RWPE2 (cell line): ENCODE data around the gene POTEC.
"Not testable (repeated sequence)": the region's sequence is repeated elsewhere in the genome, so short reads cannot be mapped to it uniquely, and the experiment has no call there.

Experiments
- ATAC-seq: fragments of 200-7000 bp; cut with Tn5 transposase; 3 replicates; pipeline ENCODE4 v1.9.1; 2021; ENCODE audit warnings: low read depth
- DNase-seq: peaks from one replicate; pipeline ENCODE4 v3.0.0-alpha.2; 2020; ENCODE audit warnings: low spot score
- H3K27ac ChIP-seq: fragments of 450-650 bp; 2 replicates; pipeline ENCODE4 v1.5.1; 2017; ENCODE audit warnings: mild to moderate bottlenecking; ENCODE audit not compliant: poor library complexity, severe bottlenecking
- H3K27me3 ChIP-seq: fragments of 250-450 bp; sonication (Bioruptor Pico); 2 replicates; pipeline ENCODE4 v1.5.1; 2021; ENCODE audit warnings: mild to moderate bottlenecking, moderate library complexity; ENCODE audit not compliant: insufficient read depth, poor library complexity, severe bottlenecking
- H3K36me3 ChIP-seq: fragments of 250-450 bp; sonication (Bioruptor Pico); 2 replicates; pipeline ENCODE4 v1.5.1; 2020; ENCODE audit warnings: low read depth, mild to moderate bottlenecking, moderate library complexity
- H3K4me1 ChIP-seq: fragments of 250-450 bp; sonication (Bioruptor Pico); 2 replicates; pipeline ENCODE4 v1.5.1; 2021; ENCODE audit warnings: mild to moderate bottlenecking, moderate library complexity; ENCODE audit not compliant: insufficient read depth, poor library complexity, severe bottlenecking
- H3K4me3 ChIP-seq: fragments of 250-450 bp; sonication (Bioruptor Pico); 2 replicates; pipeline ENCODE4 v1.5.1; 2021; ENCODE audit warnings: mild to moderate bottlenecking, moderate library complexity; ENCODE audit not compliant: severe bottlenecking
- H3K9me3 ChIP-seq: fragments of 250-450 bp; sonication (Bioruptor Pico); 2 replicates; pipeline ENCODE4 v1.5.1; 2021; ENCODE audit warnings: mild to moderate bottlenecking, moderate library complexity; ENCODE audit not compliant: severe bottlenecking
- TF ChIP-seq, protein P1 (sequence below): fragments of 450-650 bp; IDR thresholded peaks from one replicate; pipeline ENCODE4 v1.5.1; 2017; ENCODE audit warnings: mild to moderate bottlenecking, moderate library complexity; ENCODE audit not compliant: poor library complexity, severe bottlenecking

The POTEC gene

DNA sequence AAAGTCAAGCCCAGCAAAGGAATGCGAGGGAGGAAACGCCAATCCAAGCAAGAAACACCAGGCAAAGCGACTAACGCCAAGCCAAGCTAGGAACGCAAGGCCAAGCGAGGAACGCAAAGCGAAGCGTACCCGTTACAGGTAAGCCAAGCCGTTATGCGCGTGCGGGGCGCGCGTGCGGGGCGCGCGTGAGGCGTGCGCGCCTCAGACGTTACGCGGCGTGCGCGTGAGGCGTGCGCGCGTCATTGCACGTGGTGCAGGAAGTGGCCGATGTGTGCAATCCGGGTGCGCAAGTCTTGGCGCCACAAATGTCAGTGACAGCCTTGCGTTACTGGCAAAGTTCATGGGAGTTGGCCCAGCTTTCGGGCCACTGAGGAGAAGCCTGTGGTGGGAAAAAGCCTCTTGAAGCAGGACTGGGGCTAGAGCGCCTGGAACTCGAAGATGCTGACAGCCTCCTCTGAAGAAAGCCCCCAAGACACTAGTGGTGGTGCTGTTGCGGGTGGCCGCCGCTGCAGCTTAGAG lies at the start of gene POTEC:
Gene POTEC, minus strand, starts transcription at position 155 of the 519 bp plus-strand sequence. CDS start 454 bp downstream, outside the sequence.
- not testable (repeated sequence) for ATAC-seq

DNA sequence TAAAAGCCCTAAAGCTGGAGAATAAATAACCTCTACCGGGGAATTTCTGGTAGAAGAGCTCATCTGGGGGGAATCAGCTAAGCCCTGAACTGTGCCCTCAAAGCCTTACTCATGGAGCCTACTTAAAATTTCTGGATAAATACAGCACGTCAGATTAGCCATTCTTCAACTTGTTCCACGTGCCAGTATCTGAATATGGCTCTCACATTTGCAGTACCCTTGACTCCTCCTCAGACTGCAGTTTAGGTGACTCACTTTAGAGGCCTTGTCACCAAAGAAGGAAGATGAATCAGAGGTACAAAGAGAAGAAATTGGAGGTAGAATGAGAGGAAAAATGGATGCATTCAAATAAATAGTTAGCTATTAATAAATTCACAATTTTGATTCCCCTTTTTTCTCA lies 34.6 kb upstream of the POTEC start:
- Histone ChIP-seq H3K27ac (no peak overlapping the region), H3K27me3 (no peaks in the 10 kb centered on the region), H3K4me1 (no peaks in the 10 kb centered on the region), H3K36me3 (no peaks in the 10 kb centered on the region), H3K4me3 (no peak overlapping the region), H3K9me3 (no peaks in the 10 kb centered on the region)
- DNase-seq: no peak
- no peak for ATAC-seq
- TF ChIP-seq, protein P1, sequence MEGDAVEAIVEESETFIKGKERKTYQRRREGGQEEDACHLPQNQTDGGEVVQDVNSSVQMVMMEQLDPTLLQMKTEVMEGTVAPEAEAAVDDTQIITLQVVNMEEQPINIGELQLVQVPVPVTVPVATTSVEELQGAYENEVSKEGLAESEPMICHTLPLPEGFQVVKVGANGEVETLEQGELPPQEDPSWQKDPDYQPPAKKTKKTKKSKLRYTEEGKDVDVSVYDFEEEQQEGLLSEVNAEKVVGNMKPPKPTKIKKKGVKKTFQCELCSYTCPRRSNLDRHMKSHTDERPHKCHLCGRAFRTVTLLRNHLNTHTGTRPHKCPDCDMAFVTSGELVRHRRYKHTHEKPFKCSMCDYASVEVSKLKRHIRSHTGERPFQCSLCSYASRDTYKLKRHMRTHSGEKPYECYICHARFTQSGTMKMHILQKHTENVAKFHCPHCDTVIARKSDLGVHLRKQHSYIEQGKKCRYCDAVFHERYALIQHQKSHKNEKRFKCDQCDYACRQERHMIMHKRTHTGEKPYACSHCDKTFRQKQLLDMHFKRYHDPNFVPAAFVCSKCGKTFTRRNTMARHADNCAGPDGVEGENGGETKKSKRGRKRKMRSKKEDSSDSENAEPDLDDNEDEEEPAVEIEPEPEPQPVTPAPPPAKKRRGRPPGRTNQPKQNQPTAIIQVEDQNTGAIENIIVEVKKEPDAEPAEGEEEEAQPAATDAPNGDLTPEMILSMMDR: no peak

More for the DNA sequence above, at the start of gene POTEC:
- H3K36me3 ChIP-seq, H3K27ac ChIP-seq, H3K4me3 ChIP-seq, H3K27me3 ChIP-seq, DNase-seq, H3K4me1 ChIP-seq, H3K9me3 ChIP-seq: not testable (repeated sequence)

DNA sequence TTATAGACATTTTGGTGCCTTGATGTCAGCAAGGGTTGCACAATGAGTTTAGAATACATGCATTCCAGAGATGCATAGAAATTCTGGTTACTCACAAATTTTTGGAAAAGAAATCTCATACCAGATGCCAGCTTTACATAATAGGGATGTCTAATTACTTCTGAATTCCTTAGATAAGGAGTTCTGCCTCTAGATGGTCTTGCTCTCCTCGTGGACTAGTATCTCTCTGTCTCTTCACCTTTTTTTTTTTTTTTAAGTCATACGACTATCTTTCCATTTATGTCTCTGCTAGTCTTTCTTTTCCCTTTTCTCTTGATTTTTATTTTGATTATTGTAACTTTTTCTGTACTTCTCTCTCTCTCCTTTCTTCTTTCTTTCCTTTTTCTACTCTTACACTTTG lies 16.1 kb upstream of the POTEC start:
- DNase-seq, H3K4me1 ChIP-seq, H3K27ac ChIP-seq, H3K9me3 ChIP-seq, H3K4me3 ChIP-seq, H3K27me3 ChIP-seq, ATAC-seq, H3K36me3 ChIP-seq: not testable (repeated sequence)

DNA sequence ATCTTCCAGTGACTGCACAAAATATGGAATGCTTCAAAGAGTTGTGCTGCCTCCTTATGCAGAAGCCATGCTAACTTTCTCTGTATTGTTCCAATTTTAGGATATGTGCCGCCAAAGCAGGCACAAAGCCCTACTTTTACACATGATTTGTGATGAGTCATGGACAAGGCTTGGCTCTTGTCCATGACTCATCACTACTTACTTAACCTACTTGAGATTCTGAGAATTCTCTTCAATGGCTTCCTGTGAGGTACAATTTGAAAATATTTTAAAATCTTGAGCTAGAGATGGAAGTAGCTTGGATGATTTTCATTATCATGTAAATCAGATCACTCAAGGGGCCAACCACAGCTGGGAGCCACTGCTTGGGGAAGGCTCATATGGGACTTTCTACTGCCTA lies 11.7 kb downstream of the POTEC start:
- not testable (repeated sequence) for H3K4me1 ChIP-seq, ATAC-seq, H3K4me3 ChIP-seq, H3K27ac ChIP-seq, H3K9me3 ChIP-seq, H3K36me3 ChIP-seq, DNase-seq, H3K27me3 ChIP-seq

DNA sequence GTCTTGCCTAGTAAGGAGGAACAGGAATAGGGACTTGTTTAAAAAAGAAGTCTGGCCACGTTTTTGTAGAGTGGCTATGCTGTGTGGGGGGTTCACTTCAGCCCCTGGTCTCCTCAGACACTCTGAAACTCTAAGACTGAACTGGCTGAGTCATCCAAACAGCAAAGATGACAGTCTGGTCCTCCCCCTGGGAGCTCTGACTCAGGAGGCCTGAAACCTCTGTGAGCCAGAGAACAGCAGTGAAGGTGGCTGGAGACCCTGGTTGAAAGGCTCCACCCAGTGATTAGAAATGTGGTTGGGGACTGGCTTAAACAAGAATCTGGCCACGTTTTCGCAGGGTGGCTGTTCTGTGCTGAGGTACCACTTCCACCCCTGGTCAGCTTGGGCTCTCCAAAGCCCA lies 32.7 kb downstream of the POTEC start:
- H3K4me3 ChIP-seq, H3K27ac ChIP-seq, H3K36me3 ChIP-seq, H3K9me3 ChIP-seq, ATAC-seq, H3K4me1 ChIP-seq, DNase-seq, H3K27me3 ChIP-seq: not testable (repeated sequence)

DNA sequence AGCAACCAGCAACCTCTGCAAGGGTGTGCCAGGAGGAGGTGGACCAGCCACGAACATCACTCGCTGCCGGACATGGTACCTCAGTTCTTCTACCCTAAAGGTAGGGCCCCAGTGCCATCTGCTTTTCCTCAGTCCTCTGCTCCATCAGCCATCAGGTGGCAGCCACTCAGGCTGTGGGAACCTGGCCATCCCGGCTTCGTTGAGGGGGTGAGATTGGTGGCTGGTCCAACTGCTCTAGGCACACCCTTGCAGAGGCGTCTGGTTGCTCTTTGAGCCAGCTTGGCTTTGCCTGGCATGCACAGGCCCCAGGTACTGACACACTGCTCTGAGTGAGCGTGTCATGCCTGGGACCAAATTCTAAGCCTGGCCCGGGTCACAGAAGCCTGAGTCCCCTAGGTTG lies 39.7 kb downstream of the POTEC start:
- H3K4me1 ChIP-seq, H3K9me3 ChIP-seq, H3K27ac ChIP-seq, DNase-seq, H3K36me3 ChIP-seq, ATAC-seq, H3K4me3 ChIP-seq, H3K27me3 ChIP-seq: not testable (repeated sequence)

DNA sequence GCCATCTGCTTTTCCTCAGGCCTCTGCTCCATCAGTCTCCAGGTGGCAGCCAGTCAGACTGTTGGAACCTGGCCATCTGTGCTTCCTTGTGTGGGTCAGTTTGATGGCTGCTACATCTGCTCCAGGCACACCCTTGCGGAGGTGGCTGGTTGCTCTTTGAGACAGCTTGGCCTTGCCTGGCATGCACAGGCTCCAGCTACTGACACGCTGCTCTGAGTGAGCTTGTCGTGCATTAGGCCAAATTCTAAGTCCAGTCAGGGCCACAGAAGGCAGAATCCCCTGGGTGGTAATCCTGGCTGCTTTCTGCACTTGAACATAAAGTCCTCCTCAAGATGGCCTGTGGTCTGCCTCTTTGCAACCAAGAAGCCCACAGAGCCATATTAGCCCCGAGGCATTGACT lies 41.5 kb downstream of the POTEC start:
- H3K4me1 ChIP-seq, DNase-seq, H3K27me3 ChIP-seq, H3K36me3 ChIP-seq, H3K4me3 ChIP-seq, ATAC-seq, H3K27ac ChIP-seq, H3K9me3 ChIP-seq: not testable (repeated sequence)

DNA sequence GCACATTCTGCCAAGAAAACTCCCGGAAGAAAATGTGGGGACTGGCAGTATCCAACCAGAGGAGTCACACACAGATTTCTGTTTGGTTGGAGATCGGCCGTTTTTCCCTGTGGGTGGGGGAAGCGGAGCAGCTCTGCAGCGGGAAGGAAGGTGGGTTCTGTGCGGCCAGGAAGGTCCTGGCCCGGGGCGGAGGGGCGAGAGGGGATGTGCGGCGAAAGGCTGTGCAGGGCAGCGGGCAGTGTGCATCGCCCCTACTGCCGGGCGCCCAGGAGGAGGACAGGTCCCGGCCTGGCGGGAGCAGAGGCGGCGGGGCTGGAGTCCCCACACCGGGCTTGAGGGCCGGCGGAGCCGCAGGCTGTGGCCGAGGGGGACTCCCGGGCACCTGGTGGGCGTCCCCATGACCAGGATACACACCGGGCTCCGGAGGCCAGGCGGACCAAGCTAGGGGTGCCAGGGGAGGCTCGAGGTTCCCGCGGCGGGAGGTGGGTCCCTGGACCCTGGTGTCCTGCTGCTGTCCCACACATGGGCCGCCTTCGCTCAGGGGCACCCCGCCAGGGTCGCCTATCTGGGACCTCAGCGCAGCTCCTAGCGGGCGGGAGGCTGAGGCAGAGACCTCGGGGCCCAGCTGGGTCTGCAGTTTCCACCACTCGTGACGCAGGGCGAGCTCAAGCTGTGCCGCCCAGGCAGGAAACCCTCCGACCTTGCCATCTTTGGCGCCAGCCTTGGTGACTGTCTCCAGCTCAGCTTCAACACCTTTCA lies 54.0 kb downstream of the POTEC start:
- H3K27ac ChIP-seq, H3K36me3 ChIP-seq, H3K27me3 ChIP-seq, H3K4me3 ChIP-seq, DNase-seq, H3K9me3 ChIP-seq, ATAC-seq, H3K4me1 ChIP-seq: not testable (repeated sequence)

DNA sequence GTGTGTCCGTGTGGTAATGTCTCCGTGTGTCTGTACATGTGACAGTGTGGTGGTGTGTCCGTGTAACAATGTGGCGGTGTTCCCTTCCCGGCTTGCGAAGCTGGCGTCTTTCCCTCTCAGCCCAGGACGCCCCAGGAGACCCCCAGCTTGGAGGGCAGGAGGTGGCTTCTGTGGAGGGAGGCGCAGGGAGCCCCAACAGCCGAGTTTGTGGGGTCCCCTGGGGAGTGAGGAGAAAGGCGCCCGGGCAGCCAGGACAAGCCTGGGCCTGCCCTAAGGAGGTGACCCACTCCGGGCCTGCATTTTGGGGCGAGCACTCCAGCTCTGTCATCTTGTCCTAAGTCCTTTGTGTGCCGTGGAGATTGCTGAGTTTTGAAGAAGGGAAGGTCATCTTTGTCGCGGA lies 54.6 kb downstream of the POTEC start:
- DNase-seq, H3K4me3 ChIP-seq, H3K27ac ChIP-seq, H3K27me3 ChIP-seq, H3K9me3 ChIP-seq, H3K4me1 ChIP-seq, H3K36me3 ChIP-seq, ATAC-seq: not testable (repeated sequence)

DNA sequence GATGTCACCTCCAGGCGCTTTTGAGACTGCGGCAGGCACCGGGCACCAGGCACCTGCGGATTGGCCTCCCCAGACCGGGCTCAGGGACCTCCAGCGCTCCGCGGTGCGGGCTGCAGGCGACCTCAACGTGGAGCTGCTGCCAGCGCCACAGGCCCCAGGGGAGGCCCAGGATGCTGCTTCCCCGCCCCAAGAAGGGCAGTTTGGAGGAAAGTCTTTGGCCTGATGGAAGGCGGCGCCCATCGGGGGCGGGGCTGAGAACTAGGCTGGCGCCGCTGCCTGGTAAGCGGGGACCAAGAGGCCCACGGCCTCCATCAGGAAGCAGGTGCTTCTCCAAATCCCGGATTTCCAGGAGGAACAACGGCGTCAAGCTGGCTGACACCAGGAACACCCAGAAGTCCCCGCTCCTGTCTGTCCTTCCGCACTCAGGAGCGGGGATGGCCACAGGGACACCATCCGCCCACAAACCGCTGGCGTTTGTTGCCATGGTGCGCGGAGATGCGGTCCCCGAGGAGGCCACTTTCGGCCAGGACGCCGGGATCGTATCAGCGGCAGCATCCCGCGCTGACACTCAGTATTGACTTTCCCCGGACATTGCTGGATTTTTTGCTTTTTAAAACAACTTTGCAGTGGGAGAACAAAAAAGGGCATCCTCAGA lies 56.3 kb downstream of the POTEC start:
- not testable (repeated sequence) for H3K9me3 ChIP-seq, ATAC-seq

More for the DNA sequence above, 56.3 kb downstream of the POTEC start:
- not testable (repeated sequence) for H3K4me1 ChIP-seq, H3K4me3 ChIP-seq, H3K27me3 ChIP-seq, H3K27ac ChIP-seq, DNase-seq, H3K36me3 ChIP-seq
